ENCODE data around the gene CD36.
"Not testable (repeated sequence)": the region's sequence is repeated elsewhere in the genome, so short reads cannot be mapped to it uniquely, and the experiment has no call there.

The CD36 gene

GRCh38 chr7:80656029-80656428 lies 17.6 kb downstream of the CD36 start:
- no peak for DNase-seq

- DNase-seq, result no peak
Measured at GRCh38 chr7:80659120-80660055, 20.9 kb downstream of the CD36 start.

- DNase-seq, result no peak
Measured at GRCh38 chr7:80660939-80661338, 22.5 kb downstream of the CD36 start.

GRCh38 chr7:80661729-80662128 lies 23.3 kb downstream of the CD36 start:
- no peak for DNase-seq

GRCh38 chr7:80662252-80662651 lies 23.8 kb downstream of the CD36 start:
- no peak for DNase-seq

- no peak for DNase-seq
Measured at GRCh38 chr7:80665526-80665925, 27.1 kb downstream of the CD36 start.

- no peak for DNase-seq
Measured at GRCh38 chr7:80666376-80666775, 27.9 kb downstream of the CD36 start.

- not testable (repeated sequence) for DNase-seq
Measured at GRCh38 chr7:80669367-80669766, 30.9 kb downstream of the CD36 start.

GRCh38 chr7:80671744-80672143 lies 33.3 kb downstream of the CD36 start:
- no peak for DNase-seq

- no peak for DNase-seq
Measured at GRCh38 chr7:80675090-80675489, 36.6 kb downstream of the CD36 start.

GRCh38 chr7:80676404-80676803 lies 38.0 kb downstream of the CD36 start:
- no peak for DNase-seq

- DNase-seq, result no peak
Measured at GRCh38 chr7:80677629-80678028, 39.2 kb downstream of the CD36 start.

- DNase-seq, result no peak
Measured at GRCh38 chr7:80678707-80679106, 40.3 kb downstream of the CD36 start.

- DNase-seq, result no peak
Measured at GRCh38 chr7:80679921-80680907, 41.8 kb downstream of the CD36 start.

GRCh38 chr7:80681272-80681885 lies 42.9 kb downstream of the CD36 start:
- DNase-seq, result no peak

GRCh38 chr7:80682744-80683143 lies 44.3 kb downstream of the CD36 start:
- no peak for DNase-seq

GRCh38 chr7:80686576-80686975 lies 48.1 kb downstream of the CD36 start:
- no peak for DNase-seq

- DNase-seq, result no peak
Measured at GRCh38 chr7:80699045-80699638, 60.7 kb downstream of the CD36 start.

GRCh38 chr7:80699721-80700256 lies 61.3 kb downstream of the CD36 start:
- DNase-seq, result no peak

GRCh38 chr7:80703272-80703671 lies 64.8 kb downstream of the CD36 start:
- no peak for DNase-seq

- DNase-seq, result no peak
Measured at GRCh38 chr7:80705130-80705781, 66.8 kb downstream of the CD36 start.

GRCh38 chr7:80707318-80707717 lies 68.9 kb downstream of the CD36 start:
- no peak for DNase-seq

Measured in left hindlimb (tissue), 1 donor.